HCT116 (cell line): ENCODE results near the gene SLC43A3. TPM values are rescaled to one million over a fixed set of nuclear protein-coding genes. Genes with fewer than 3 reads are reported as not detected.

ENCODE experiments used
- ATAC-seq: fragments of 200-7000 bp; cut with Tn5 transposase; 2 replicates; pipeline ENCODE4 v1.9.1; 2020; ENCODE audit warnings: mild to moderate bottlenecking, moderate library complexity
- BruUV-seq: library from RNA; stranded (reverse); fragments of 400-500 nt; replicated peaks from 2 replicates; lab custom pipeline; 2021; lab: Mats Ljungman, UMichigan
- CTCF ChIA-PET: fragments of 300-600 bp; sonication (Branson Sonifier 250); formaldehyde crosslinking; loops from one replicate; lab custom pipeline; 2021; ENCODE audit warnings: antibody characterized with exemption; lab: Charles Lee
- POLR2A ChIA-PET: fragments of 300-600, 350-600 bp; sonication (Branson Sonifier 250); formaldehyde crosslinking; loops from one replicate; lab custom pipeline; 2021; ENCODE audit warnings: antibody characterized with exemption; lab: Charles Lee
- RAD21 ChIA-PET, 2 experiments: fragments of 300-600 bp; sonication (Branson Sonifier 250); formaldehyde crosslinking; loops; one replicate each; lab custom pipeline; 2023; ENCODE audit warnings: low total read pairs in 2 of 2; ENCODE audit not compliant: uncharacterized antibody in 2 of 2, unreplicated experiment in 2 of 2, low non-redundant PET in 1 of 2; lab: Charles Lee
- DNase-seq: peaks from one replicate; pipeline ENCODE4 v3.0.0-alpha.2; 2010; ENCODE audit warnings: low read depth, low spot score
- H2AFZ ChIP-seq: fragments of 200-600 bp; shearing (Covaris generic), sonication (generic); 2 replicates; pipeline ENCODE4 v1.6.1; 2017; ENCODE audit warnings: low read depth, mixed run types, mixed read lengths, antibody characterized with exemption, low read length; ENCODE audit not compliant: poor library complexity, severe bottlenecking
- H3K27ac ChIP-seq: 2 replicates; pipeline ENCODE4 v1.5.1; 2012; ENCODE audit warnings: low read depth, low read length
- H3K27me3 ChIP-seq: fragments of 200-600 bp; sonication (generic); 2 replicates; pipeline ENCODE4 v1.6.1; 2016; ENCODE audit warnings: mixed run types, low read length, mixed read lengths; ENCODE audit not compliant: insufficient read depth
- H3K36me3 ChIP-seq, 2 experiments: fragments of 200-500 bp in 1 of 2; fragments of 200-600 bp in 1 of 2; sonication (Bioruptor generic) in 1 of 2; sonication (generic) in 1 of 2; 2 replicates each; pipeline versions ENCODE4 v1.5.1 to v1.6.1; 2014 to 2016; ENCODE audit warnings: low read length in 2 of 2, inconsistent platforms in 1 of 2, mixed read lengths in 1 of 2, mixed run types in 1 of 2; ENCODE audit not compliant: insufficient read depth in 2 of 2, control insufficient read depth in 1 of 2
- H3K4me1 ChIP-seq, 2 experiments: fragments of 200-600 bp in 1 of 2; sonication (generic) in 1 of 2; 2 replicates each; pipeline versions ENCODE4 v1.5.1 to v1.6.1; 2012 to 2017; ENCODE audit warnings: low read length in 2 of 2, inconsistent platforms in 1 of 2, mild to moderate bottlenecking in 1 of 2, mixed read lengths in 1 of 2, mixed run types in 1 of 2, moderate library complexity in 1 of 2; ENCODE audit not compliant: insufficient read depth in 2 of 2, control insufficient read depth in 1 of 2
- H3K4me2 ChIP-seq: fragments of 200-600 bp; sonication (generic); 2 replicates; pipeline ENCODE4 v1.6.1; 2017; ENCODE audit warnings: mixed run types, low read length, mixed read lengths
- H3K4me3 ChIP-seq, 2 experiments: fragments of 200-600 bp in 1 of 2; sonication (generic) in 1 of 2; replicated peaks in 1 of 2; 2 replicates each; pipeline ENCODE4 v1.5.1; 2011 to 2016; ENCODE audit warnings: low read length in 2 of 2, control low read depth in 1 of 2, low read depth in 1 of 2, mild to moderate bottlenecking in 1 of 2, mixed read lengths in 1 of 2, mixed run types in 1 of 2
- H3K79me2 ChIP-seq: fragments of 200-600 bp; sonication (generic); 2 replicates; pipeline ENCODE4 v1.6.1; 2017; ENCODE audit warnings: mild to moderate bottlenecking, mixed run types, low read length, moderate library complexity, mixed read lengths; ENCODE audit not compliant: insufficient read depth
- H3K9ac ChIP-seq: fragments of 200-600 bp; sonication (generic); 2 replicates; pipeline ENCODE4 v1.6.1; 2016; ENCODE audit warnings: low read length, mixed read lengths
- H3K9me2 ChIP-seq: fragments of 200-600 bp; sonication (generic), shearing (Covaris generic); 2 replicates; pipeline ENCODE4 v1.6.1; 2017; ENCODE audit warnings: mixed run types, mild to moderate bottlenecking, moderate library complexity; ENCODE audit not compliant: insufficient read depth
- H3K9me3 ChIP-seq, 2 experiments: fragments of 200-500 bp in 1 of 2; fragments of 200-600 bp in 1 of 2; sonication (Bioruptor generic) in 1 of 2; sonication (generic) in 1 of 2; 2 replicates each; pipeline ENCODE4 v1.6.1; 2014 to 2017; ENCODE audit warnings: low read length in 2 of 2, mixed read lengths in 2 of 2, inconsistent platforms in 1 of 2, low read depth in 1 of 2, mild to moderate bottlenecking in 1 of 2, mixed run types in 1 of 2, moderate library complexity in 1 of 2; ENCODE audit not compliant: control insufficient read depth in 1 of 2, insufficient read depth in 1 of 2
- H4K20me1 ChIP-seq: fragments of 200-600 bp; sonication (generic), shearing (Covaris generic); 2 replicates; pipeline ENCODE4 v1.6.1; 2017; ENCODE audit warnings: mixed run types, mild to moderate bottlenecking, moderate library complexity; ENCODE audit not compliant: insufficient read depth
- CBX3 ChIP-seq: IDR thresholded peaks from 2 replicates; pipeline ENCODE4 v1.6.1; 2012; ENCODE audit warnings: low read depth
- EZH2phosphoT487 ChIP-seq: fragments of 200-600 bp; IDR thresholded peaks from 2 replicates; pipeline ENCODE4 v1.6.1; 2018; ENCODE audit warnings: antibody characterized with exemption, borderline replicate concordance
- FOSL1 ChIP-seq: IDR thresholded peaks from 2 replicates; pipeline ENCODE4 v1.6.1; 2012; ENCODE audit warnings: low read depth
- JUND ChIP-seq: IDR thresholded peaks from 2 replicates; pipeline ENCODE4 v1.6.1; 2012
- POLR2AphosphoS5 ChIP-seq: IDR thresholded peaks from 2 replicates; pipeline ENCODE4 v1.6.1; 2011; ENCODE audit warnings: mild to moderate bottlenecking, low read depth, low read length, moderate library complexity
- RAD21 ChIP-seq: IDR thresholded peaks from 2 replicates; pipeline ENCODE4 v1.6.1; 2012; ENCODE audit warnings: low read depth, mild to moderate bottlenecking
- SIN3A ChIP-seq: IDR thresholded peaks from 2 replicates; pipeline ENCODE4 v1.6.1; 2012; ENCODE audit warnings: low read depth
- SP1 ChIP-seq: IDR thresholded peaks from 2 replicates; pipeline ENCODE4 v1.6.1; 2012; ENCODE audit warnings: low read depth
- SRF ChIP-seq: IDR thresholded peaks from 2 replicates; pipeline ENCODE4 v1.6.1; 2012; ENCODE audit warnings: low read depth
- YY1 ChIP-seq: IDR thresholded peaks from 2 replicates; pipeline ENCODE4 v1.6.1; 2011; ENCODE audit warnings: low read length, low read depth, moderate library complexity, mild to moderate bottlenecking; ENCODE audit not compliant: insufficient replicate concordance; ENCODE audit errors: extremely low read depth
- ZFX ChIP-seq: fragments of 450-650 bp; IDR thresholded peaks from 2 replicates; pipeline ENCODE4 v1.6.1; 2017
- ZNF274 ChIP-seq: fragments of 200-500 bp; sonication (Bioruptor generic); IDR thresholded peaks from 2 replicates; pipeline ENCODE4 v1.6.1; 2014; ENCODE audit warnings: mild to moderate bottlenecking, low read depth, low read length, inconsistent platforms
- intact Hi-C: fragments of 100-400 bp; cut with micrococcal nuclease; formaldehyde crosslinking; loops from 2 replicates; pipeline ENCODE4 v1.10.0; 2022
- total RNA-seq: library from RNA; stranded (reverse); gene quantifications from one replicate; pipeline ENCODE4 v1.2.1, GENCODE V29; 2021; ENCODE audit not compliant: unreplicated experiment
- TF ChIP-seq, protein P1 (sequence below): IDR thresholded peaks from 2 replicates; pipeline ENCODE4 v1.6.1; 2012
- TF ChIP-seq, protein P2 (sequence below): IDR thresholded peaks from 2 replicates; pipeline ENCODE4 v1.6.1; 2012; ENCODE audit warnings: low read depth

SLC43A3 gene
- total RNA-seq, 1 experiment from 2014 or later = 36.9 TPM

DNA sequence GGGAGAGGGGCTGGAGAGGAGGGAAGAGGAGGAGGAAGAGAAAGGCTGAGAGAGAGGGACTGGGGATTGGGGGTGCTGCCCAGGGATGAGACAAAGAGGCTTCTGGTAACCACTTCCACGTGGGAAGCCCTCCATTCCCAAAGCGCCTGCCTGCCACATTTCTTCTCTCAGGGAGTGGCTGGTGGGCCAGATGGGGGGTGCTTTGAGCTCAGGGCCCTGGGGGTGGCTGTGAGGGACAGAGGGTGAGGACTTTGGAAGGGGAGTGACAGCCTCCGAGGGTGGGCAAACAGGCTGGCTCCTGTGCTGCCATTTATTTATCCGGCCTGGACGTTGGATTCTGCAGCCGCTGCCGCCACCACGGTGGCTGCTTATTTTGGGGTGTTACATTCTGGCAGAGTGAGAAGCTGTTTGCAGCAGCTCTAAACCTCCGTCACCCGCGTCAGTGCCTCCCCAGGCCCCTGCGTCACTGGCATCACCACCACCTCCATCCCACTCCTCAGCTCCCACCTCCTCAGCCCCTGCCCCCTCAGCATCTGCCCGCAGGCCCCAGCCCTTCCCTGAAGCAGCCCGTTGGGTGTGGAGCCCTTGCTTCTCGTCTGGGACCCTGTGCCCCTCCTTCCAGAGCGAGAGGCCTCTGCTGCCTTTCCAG is 35.0 kb upstream of the SLC43A3 start:
- TF ChIP-seq ZFX = no peak
- TF ChIP-seq CBX3 = no peak
- no peak for TF ChIP-seq RAD21
- TF ChIP-seq EZH2phosphoT487 = no peak
- no peak for TF ChIP-seq ZNF274
- TF ChIP-seq FOSL1 = no peak
- TF ChIP-seq, protein P1, sequence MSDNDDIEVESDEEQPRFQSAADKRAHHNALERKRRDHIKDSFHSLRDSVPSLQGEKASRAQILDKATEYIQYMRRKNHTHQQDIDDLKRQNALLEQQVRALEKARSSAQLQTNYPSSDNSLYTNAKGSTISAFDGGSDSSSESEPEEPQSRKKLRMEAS = no peak
- TF ChIP-seq JUND = no peak
- TF ChIP-seq YY1 = no peak
- no peak for TF ChIP-seq SP1
- TF ChIP-seq SIN3A = no peak
- TF ChIP-seq POLR2AphosphoS5 = no peak
- TF ChIP-seq, protein P2, sequence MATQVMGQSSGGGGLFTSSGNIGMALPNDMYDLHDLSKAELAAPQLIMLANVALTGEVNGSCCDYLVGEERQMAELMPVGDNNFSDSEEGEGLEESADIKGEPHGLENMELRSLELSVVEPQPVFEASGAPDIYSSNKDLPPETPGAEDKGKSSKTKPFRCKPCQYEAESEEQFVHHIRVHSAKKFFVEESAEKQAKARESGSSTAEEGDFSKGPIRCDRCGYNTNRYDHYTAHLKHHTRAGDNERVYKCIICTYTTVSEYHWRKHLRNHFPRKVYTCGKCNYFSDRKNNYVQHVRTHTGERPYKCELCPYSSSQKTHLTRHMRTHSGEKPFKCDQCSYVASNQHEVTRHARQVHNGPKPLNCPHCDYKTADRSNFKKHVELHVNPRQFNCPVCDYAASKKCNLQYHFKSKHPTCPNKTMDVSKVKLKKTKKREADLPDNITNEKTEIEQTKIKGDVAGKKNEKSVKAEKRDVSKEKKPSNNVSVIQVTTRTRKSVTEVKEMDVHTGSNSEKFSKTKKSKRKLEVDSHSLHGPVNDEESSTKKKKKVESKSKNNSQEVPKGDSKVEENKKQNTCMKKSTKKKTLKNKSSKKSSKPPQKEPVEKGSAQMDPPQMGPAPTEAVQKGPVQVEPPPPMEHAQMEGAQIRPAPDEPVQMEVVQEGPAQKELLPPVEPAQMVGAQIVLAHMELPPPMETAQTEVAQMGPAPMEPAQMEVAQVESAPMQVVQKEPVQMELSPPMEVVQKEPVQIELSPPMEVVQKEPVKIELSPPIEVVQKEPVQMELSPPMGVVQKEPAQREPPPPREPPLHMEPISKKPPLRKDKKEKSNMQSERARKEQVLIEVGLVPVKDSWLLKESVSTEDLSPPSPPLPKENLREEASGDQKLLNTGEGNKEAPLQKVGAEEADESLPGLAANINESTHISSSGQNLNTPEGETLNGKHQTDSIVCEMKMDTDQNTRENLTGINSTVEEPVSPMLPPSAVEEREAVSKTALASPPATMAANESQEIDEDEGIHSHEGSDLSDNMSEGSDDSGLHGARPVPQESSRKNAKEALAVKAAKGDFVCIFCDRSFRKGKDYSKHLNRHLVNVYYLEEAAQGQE = no peak
- TF ChIP-seq SRF = no peak
- ChIA-PET POLR2A (interaction anchor here (1.2 kb wide), 1 partner anchor 179 kb away, joined by 3 read pairs; no protein-coding TSS in a partner anchor), CTCF (no interaction called here), RAD21 (no interaction called here)
- H4K20me1 ChIP-seq = no peaks in the 10 kb centered on the region
- no peaks in the 10 kb centered on the region for H3K36me3 ChIP-seq
- DNase-seq (no peak), ATAC-seq (no peak)
- no peaks in the 10 kb centered on the region for H3K9me3 ChIP-seq
- peak overlapping the region; percentile 98 for H3K4me2 ChIP-seq
- peak overlapping the region; percentile 65 to 68; a peak in 2 of 4 replicates for H3K4me3 ChIP-seq
- no peak overlapping the region for H2AFZ ChIP-seq
- no peak overlapping the region for H3K27ac ChIP-seq
- TSS peak; percentile 36 for BruUV-seq
- peaks cover 16 to 42% of the 10 kb centered on the region in 2 experiments; a peak in 3 of 4 replicates for H3K4me1 ChIP-seq
- H3K27me3 ChIP-seq = no peaks in the 10 kb centered on the region
- no peaks in the 10 kb centered on the region for H3K9me2 ChIP-seq
- intact Hi-C loops = no loop called here
- no peaks in the 10 kb centered on the region for H3K79me2 ChIP-seq
- no peak overlapping the region for H3K9ac ChIP-seq
